MCF 10A (cell line): Measurements from ENCODE around the gene SZRD1. TPM values are rescaled to one million over a fixed set of nuclear protein-coding genes. Genes with fewer than 3 reads are reported as not detected.

Experiments used
- BruUV-seq: library from RNA; stranded (reverse); fragments of 400-500 nt; replicated peaks from 2 replicates; lab custom pipeline; 2021; lab: Mats Ljungman, UMichigan
- CTCF ChIA-PET: fragments of 300-600 bp; sonication (Branson Sonifier 250); formaldehyde crosslinking; extraction: SDS; loops from one replicate; lab custom pipeline; 2021; ENCODE audit warnings: antibody characterized with exemption, inconsistent platforms; lab: Yijun Ruan, JAX
- POLR2A ChIA-PET: fragments of 300-600, 350-650 bp; sonication (Branson Sonifier 250); formaldehyde crosslinking; extraction: SDS; loops from one replicate; lab custom pipeline; 2020; ENCODE audit warnings: antibody characterized with exemption, inconsistent platforms; lab: Yijun Ruan, JAX
- DNase-seq: peaks from one replicate; pipeline ENCODE4 v3.0.0-alpha.2; 2018; ENCODE audit not compliant: unreplicated experiment
- H3K27ac Mint-ChIP-seq: one replicate; pipeline ENCODE4 v1.8.0; 2022; ENCODE audit warnings: mild to moderate bottlenecking, low read depth, mixed read lengths; ENCODE audit not compliant: unreplicated experiment
- H3K27me3 Mint-ChIP-seq: one replicate; pipeline ENCODE4 v1.8.0; 2022; ENCODE audit warnings: mixed read lengths; ENCODE audit not compliant: insufficient read depth, unreplicated experiment
- H3K36me3 Mint-ChIP-seq: one replicate; pipeline ENCODE4 v1.8.0; 2022; ENCODE audit warnings: mild to moderate bottlenecking, moderate library complexity, mixed read lengths; ENCODE audit not compliant: insufficient read depth, unreplicated experiment
- H3K4me1 Mint-ChIP-seq: one replicate; pipeline ENCODE4 v1.8.0; 2022; ENCODE audit warnings: mixed read lengths; ENCODE audit not compliant: insufficient read depth, unreplicated experiment
- H3K4me3 Mint-ChIP-seq: one replicate; pipeline ENCODE4 v1.8.0; 2022; ENCODE audit warnings: mild to moderate bottlenecking, moderate library complexity, mixed read lengths; ENCODE audit not compliant: unreplicated experiment
- H3K9me3 Mint-ChIP-seq: one replicate; pipeline ENCODE4 v1.8.0; 2022; ENCODE audit warnings: mixed read lengths; ENCODE audit not compliant: unreplicated experiment
- CTCF ChIP-seq: fragments of 200-600 bp; IDR thresholded peaks from one replicate; pipeline ENCODE4 v1.8.0; 2022; ENCODE audit warnings: antibody characterized with exemption, mild to moderate bottlenecking; ENCODE audit not compliant: unreplicated experiment
- intact Hi-C: fragments of 100-400 bp; cut with micrococcal nuclease; formaldehyde crosslinking; loops from 2 replicates; pipeline ENCODE4 v1.14.1; 2022
- total RNA-seq: library from RNA; stranded (reverse); gene quantifications from 2 replicates; pipeline ENCODE4 v1.2.3, GENCODE V29; 2022

The SZRD1 gene
- total RNA-seq, 1 experiment from 2014 or later = 108 TPM

- Mint-ChIP-seq H3K27ac (no peak overlapping the region), H3K9me3 (no peaks in the 10 kb centered on the region), H3K27me3 (no peaks in the 10 kb centered on the region), H3K4me3 (no peak overlapping the region), H3K36me3 (no peaks in the 10 kb centered on the region), H3K4me1 (no peaks in the 10 kb centered on the region)
- DNase-seq = no peak
- ChIA-PET CTCF (no interaction called here), POLR2A (interaction anchor here (0.6 to 0.7 kb wide), 2 partner anchors 13 to 18 kb away, joined by 3 read pairs; no protein-coding TSS in a partner anchor)
- intact Hi-C loops = no loop called here
- BruUV-seq = no TSS peak
- TF ChIP-seq CTCF = no peak
Observed at GRCh38 chr1:16433030-16433429, 66.0 kb downstream of the SZRD1 start.

GRCh38 chr1:16434007-16434406, 67.0 kb downstream of the SZRD1 start:
- Mint-ChIP-seq H3K27me3 (no peaks in the 10 kb centered on the region), H3K36me3 (no peaks in the 10 kb centered on the region), H3K9me3 (no peaks in the 10 kb centered on the region), H3K4me1 (peaks cover 4% of the 10 kb centered on the region), H3K4me3 (no peak overlapping the region), H3K27ac (no peak overlapping the region)
- ChIA-PET POLR2A (interaction anchor here (0.8 kb wide), 1 partner anchor 8 kb away, joined by 3 read pairs; no protein-coding TSS in a partner anchor), CTCF (interaction anchor here (0.7 to 1.0 kb wide), 2 partner anchors 20 to 70 kb away, joined by 3 read pairs; no protein-coding TSS in a partner anchor)
- DNase-seq = no peak
- no TSS peak for BruUV-seq
- intact Hi-C loops = no loop called here
- no peak for TF ChIP-seq CTCF

DNA sequence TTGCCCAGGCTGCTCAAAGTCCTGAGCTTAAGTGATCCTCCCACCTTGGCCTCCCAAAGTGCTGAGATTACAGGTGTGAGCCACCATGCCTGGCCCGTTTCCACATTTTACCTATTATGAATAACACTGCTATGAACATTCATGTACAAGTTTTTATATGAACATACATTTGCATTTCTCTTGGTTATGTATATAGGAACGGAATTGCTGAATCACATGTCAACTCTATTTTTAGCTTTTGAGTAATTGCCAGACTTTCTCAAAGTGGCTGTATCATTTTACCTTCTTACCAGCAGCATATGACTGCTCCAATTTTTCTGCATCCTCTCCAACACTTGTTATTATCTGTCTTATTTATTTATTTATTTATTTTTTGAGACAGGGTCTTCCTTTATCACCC, 67.5 kb downstream of the SZRD1 start:
- BruUV-seq = no TSS peak

More for the DNA sequence above, 67.5 kb downstream of the SZRD1 start:
- intact Hi-C loops = no loop called here
- Mint-ChIP-seq H3K4me1 (peaks cover 6% of the 10 kb centered on the region), H3K27ac (no peak overlapping the region), H3K9me3 (no peaks in the 10 kb centered on the region), H3K4me3 (no peak overlapping the region), H3K36me3 (no peaks in the 10 kb centered on the region), H3K27me3 (no peaks in the 10 kb centered on the region)
- POLR2A ChIA-PET = interaction anchor here (0.8 kb wide), 1 partner anchor 8 kb away, joined by 3 read pairs; no protein-coding TSS in a partner anchor
- DNase-seq = no peak
- CTCF ChIA-PET = interaction anchor here (0.9 to 1.0 kb wide), 2 partner anchors 17 to 71 kb away, joined by 3 to 4 read pairs; no protein-coding TSS in a partner anchor
- TF ChIP-seq CTCF = no peak
